K562 (cell line): ENCODE measurements around the gene SLC34A3. TPM values are rescaled to one million over a fixed set of nuclear protein-coding genes. Genes with fewer than 3 reads are reported as not detected.

Experiments used
- BRCA1 ChIP-seq, 2 experiments: fragments of 450-650 bp in 1 of 2; sonication (generic) in 1 of 2; formaldehyde crosslinking in 1 of 2; IDR thresholded peaks; 2 replicates each; pipeline versions ENCODE4 v1.5.0 to v1.6.1; 2017 to 2020; ENCODE audit warnings: mild to moderate bottlenecking in 1 of 2, missing genetic modification reagents in 1 of 2
- FOXP1 ChIP-seq: sonication (generic); formaldehyde crosslinking; IDR thresholded peaks from 2 replicates; pipeline ENCODE4 v1.8.0; 2022; ENCODE audit warnings: mild to moderate bottlenecking, missing genetic modification reagents
- JUN ChIP-seq, 2 experiments: sonication (generic) in 1 of 2; formaldehyde crosslinking in 1 of 2; IDR thresholded peaks; 2 replicates each; pipeline versions ENCODE4 v1.6.1 to v1.8.0; 2012 to 2022; ENCODE audit warnings: borderline replicate concordance in 2 of 2, mild to moderate bottlenecking in 2 of 2, improper control_type of control experiment in 1 of 2, low read depth in 1 of 2, low read length in 1 of 2, missing genetic modification reagents in 1 of 2
- MCM7 ChIP-seq, 2 experiments: fragments of 450-650 bp; IDR thresholded peaks; 2 replicates each; pipeline ENCODE4 v1.6.1; 2016 to 2018
- MTA2 ChIP-seq: fragments of 450-650 bp; IDR thresholded peaks from 2 replicates; pipeline ENCODE4 v1.6.1; 2016; ENCODE audit warnings: low read depth
- MYBL2 ChIP-seq, 2 experiments: fragments of 450-650 bp in 1 of 2; sonication (generic) in 1 of 2; formaldehyde crosslinking in 1 of 2; IDR thresholded peaks; 2 replicates each; pipeline versions ENCODE4 v1.6.1 to v1.8.1; 2017 to 2022; ENCODE audit warnings: borderline replicate concordance in 1 of 2, inconsistent platforms in 1 of 2, low read depth in 1 of 2, mild to moderate bottlenecking in 1 of 2, missing genetic modification reagents in 1 of 2, moderate library complexity in 1 of 2
- NCOR1 ChIP-seq: fragments of 450-650 bp; IDR thresholded peaks from 2 replicates; pipeline ENCODE4 v1.6.1; 2016; ENCODE audit warnings: mild to moderate bottlenecking, moderate library complexity
- NFIX ChIP-seq: fragments of 250-450 bp; sonication (Bioruptor Pico); IDR thresholded peaks from 2 replicates; pipeline ENCODE4 v1.4.0; 2020; ENCODE audit warnings: low read depth, mild to moderate bottlenecking, moderate library complexity
- NFXL1 ChIP-seq: fragments of 450-650 bp; formaldehyde crosslinking; IDR thresholded peaks from 2 replicates; pipeline ENCODE4 v1.4.0; 2021; ENCODE audit warnings: mild to moderate bottlenecking
- RBM39 ChIP-seq: fragments of 200-400 bp; formaldehyde crosslinking; optimal IDR thresholded peaks from 2 replicates; pipeline ENCODE3; 2018; ENCODE audit warnings: low read depth, low read length
- SMAD3 ChIP-seq: fragments of 450-650 bp; formaldehyde crosslinking; conservative IDR thresholded peaks from 2 replicates; pipeline ENCODE4 v1.4.0; 2020; ENCODE audit warnings: mild to moderate bottlenecking
- SOX6 ChIP-seq: fragments of 450-650 bp; IDR thresholded peaks from 2 replicates; pipeline ENCODE4 v1.6.1; 2014; ENCODE audit warnings: mild to moderate bottlenecking
- TAF9B ChIP-seq: fragments of 450-650 bp; IDR thresholded peaks from 2 replicates; pipeline ENCODE4 v1.6.1; 2018; ENCODE audit warnings: mild to moderate bottlenecking; ENCODE audit not compliant: partially characterized antibody
- ZFP1 ChIP-seq: fragments of 450-650 bp; formaldehyde crosslinking; IDR thresholded peaks from 2 replicates; pipeline ENCODE4 v1.4.0; 2020; ENCODE audit warnings: mild to moderate bottlenecking, mixed read lengths
- ZFP36 ChIP-seq: fragments of 150-350 bp; IDR thresholded peaks from 2 replicates; pipeline ENCODE4 v1.6.1; 2018; ENCODE audit warnings: low read length, low read depth; ENCODE audit not compliant: partially characterized antibody
- ZNF589 ChIP-seq: fragments of 200-800 bp; sonication (Bioruptor generic); IDR thresholded peaks from 2 replicates; pipeline ENCODE4 v1.6.1; 2016; ENCODE audit warnings: low read depth, missing genetic modification characterization, missing compliant biosample characterization
- polyA plus RNA-seq, 8 experiments: library from polyadenylated mRNA; depleted of rRNA in 4 of 8; stranded (reverse) in 5 of 8; unstranded in 3 of 8; fragments of >200 nt; fragmentation: Nextera tagmentation in 2 of 8; fragmentation: Illumina TruSeq in 1 of 8; extraction: Ambion mirVana in 2 of 8; extraction: Trizol in 1 of 8; gene quantifications; 2 replicates each; pipeline versions ENCODE4 v1.2.1 to v1.2.3, GENCODE V29; 2011 to 2014; ENCODE audit warnings: inconsistent platforms in 1 of 8, missing spikeins in 1 of 8
- total RNA-seq, 7 experiments: library from RNA; depleted of rRNA in 6 of 7; stranded (reverse); fragments of >200 nt in 6 of 7; fragmentation: Illumina TruSeq in 2 of 7; extraction: Trizol in 2 of 7; gene quantifications; 2 replicates each; pipeline versions ENCODE4 v1.2.1 to v1.2.3, GENCODE V29; 2011 to 2021; ENCODE audit warnings: low replicate concordance in 1 of 7
- TF ChIP-seq, protein P1 (sequence below): fragments of 450-650 bp; IDR thresholded peaks from 2 replicates; pipeline ENCODE4 v1.6.1; 2016; ENCODE audit warnings: missing biosample characterization, missing genetic modification characterization
- TF ChIP-seq, protein P2 (sequence below): fragments of 250-450 bp; sonication (Bioruptor Pico); IDR thresholded peaks from 2 replicates; pipeline ENCODE4 v1.5.0; 2022; ENCODE audit warnings: mild to moderate bottlenecking
- TF ChIP-seq, protein P3 (sequence below): fragments of 250-450 bp; sonication (Bioruptor Pico); IDR thresholded peaks from 2 replicates; pipeline ENCODE4 v1.8.0; 2021; ENCODE audit warnings: borderline replicate concordance, mild to moderate bottlenecking, moderate library complexity; ENCODE audit not compliant: poor library complexity, severe bottlenecking
- TF ChIP-seq, protein P4 (sequence below), 2 experiments: IDR thresholded peaks in 1 of 2; conservative IDR thresholded peaks in 1 of 2; 2 replicates each; pipeline ENCODE4 v1.6.1; 2016; ENCODE audit warnings: low read depth in 2 of 2, mild to moderate bottlenecking in 1 of 2, missing compliant biosample characterization in 1 of 2, missing genetic modification characterization in 1 of 2, moderate library complexity in 1 of 2

Gene SLC34A3
- total and polyA plus RNA-seq, 9 of the 15 experiments (the other 6 are each of a cell fraction or from before 2014, with no cell fraction given) = not detected

DNA sequence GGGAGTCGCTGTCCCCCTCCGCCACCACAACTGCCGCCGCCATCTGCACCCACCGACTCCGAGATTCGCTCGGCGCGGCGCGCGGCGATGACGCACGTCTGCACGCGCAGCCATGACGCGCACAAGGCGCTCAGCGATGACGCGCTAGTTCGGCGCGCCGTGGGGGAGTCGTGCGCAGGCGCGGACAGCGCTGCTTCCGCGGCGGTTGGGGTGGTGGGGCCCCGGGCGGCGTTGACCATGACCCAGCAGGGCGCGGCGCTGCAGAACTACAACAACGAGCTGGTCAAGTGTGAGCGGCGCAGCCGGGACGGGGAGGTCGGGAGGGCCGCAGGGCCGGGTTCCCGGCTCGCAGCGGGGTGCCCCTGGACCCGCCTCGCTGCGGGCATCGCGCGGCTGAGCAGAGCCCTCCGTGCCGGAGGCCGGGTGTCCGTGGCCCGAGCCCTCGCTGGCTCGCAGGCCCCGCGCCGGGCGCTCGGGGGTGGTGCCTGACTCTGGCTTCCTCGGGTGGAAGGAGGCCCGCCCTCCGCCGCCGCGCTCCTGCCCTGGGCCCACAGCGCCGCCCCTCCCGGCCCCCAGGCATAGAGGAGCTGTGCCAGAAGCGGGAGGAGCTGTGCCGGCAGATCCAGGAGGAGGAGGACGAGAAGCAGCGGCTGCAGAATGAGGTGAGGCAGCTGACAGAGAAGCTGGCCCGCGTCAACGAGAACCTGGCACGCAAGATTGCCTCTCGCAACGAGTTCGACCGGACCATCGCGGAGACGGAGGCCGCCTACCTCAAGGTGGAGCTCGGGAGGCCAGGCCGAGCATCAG lies 42.0 kb upstream of the SLC34A3 start, which contains the start of the genes ANAPC2 and SSNA1 (continued):
- TF ChIP-seq, protein P1, sequence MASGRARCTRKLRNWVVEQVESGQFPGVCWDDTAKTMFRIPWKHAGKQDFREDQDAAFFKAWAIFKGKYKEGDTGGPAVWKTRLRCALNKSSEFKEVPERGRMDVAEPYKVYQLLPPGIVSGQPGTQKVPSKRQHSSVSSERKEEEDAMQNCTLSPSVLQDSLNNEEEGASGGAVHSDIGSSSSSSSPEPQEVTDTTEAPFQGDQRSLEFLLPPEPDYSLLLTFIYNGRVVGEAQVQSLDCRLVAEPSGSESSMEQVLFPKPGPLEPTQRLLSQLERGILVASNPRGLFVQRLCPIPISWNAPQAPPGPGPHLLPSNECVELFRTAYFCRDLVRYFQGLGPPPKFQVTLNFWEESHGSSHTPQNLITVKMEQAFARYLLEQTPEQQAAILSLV (tag) = no peak
- no peak for TF ChIP-seq MYBL2 (IDR thresholded peaks at IDR 0.05; ENCODE audit: low read depth)
- TF ChIP-seq MYBL2 (CRISPR knock-in tag; IDR thresholded peaks at IDR 0.05; ENCODE audit: borderline replicate concordance) = no peak
- TF ChIP-seq ZFP36 = peak; percentile 2
- peak; percentile 59; the same call in 1 of the 2 replicates for TF ChIP-seq SOX6
- TF ChIP-seq ZFP1 (CRISPR knock-in tag) = no peak
- TF ChIP-seq, protein P2, sequence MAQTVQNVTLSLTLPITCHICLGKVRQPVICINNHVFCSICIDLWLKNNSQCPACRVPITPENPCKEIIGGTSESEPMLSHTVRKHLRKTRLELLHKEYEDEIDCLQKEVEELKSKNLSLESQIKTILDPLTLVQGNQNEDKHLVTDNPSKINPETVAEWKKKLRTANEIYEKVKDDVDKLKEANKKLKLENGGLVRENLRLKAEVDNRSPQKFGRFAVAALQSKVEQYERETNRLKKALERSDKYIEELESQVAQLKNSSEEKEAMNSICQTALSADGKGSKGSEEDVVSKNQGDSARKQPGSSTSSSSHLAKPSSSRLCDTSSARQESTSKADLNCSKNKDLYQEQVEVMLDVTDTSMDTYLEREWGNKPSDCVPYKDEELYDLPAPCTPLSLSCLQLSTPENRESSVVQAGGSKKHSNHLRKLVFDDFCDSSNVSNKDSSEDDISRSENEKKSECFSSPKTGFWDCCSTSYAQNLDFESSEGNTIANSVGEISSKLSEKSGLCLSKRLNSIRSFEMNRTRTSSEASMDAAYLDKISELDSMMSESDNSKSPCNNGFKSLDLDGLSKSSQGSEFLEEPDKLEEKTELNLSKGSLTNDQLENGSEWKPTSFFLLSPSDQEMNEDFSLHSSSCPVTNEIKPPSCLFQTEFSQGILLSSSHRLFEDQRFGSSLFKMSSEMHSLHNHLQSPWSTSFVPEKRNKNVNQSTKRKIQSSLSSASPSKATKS (CRISPR knock-in tag) = no peak
- TF ChIP-seq NCOR1 = no peak; the same call in 1 of the 2 replicates
- TF ChIP-seq, protein P3, sequence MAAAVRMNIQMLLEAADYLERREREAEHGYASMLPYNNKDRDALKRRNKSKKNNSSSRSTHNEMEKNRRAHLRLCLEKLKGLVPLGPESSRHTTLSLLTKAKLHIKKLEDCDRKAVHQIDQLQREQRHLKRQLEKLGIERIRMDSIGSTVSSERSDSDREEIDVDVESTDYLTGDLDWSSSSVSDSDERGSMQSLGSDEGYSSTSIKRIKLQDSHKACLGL (CRISPR knock-in tag) = peak; percentile 35
- no peak for TF ChIP-seq BRCA1 (IDR thresholded peaks at IDR 0.05)
- no peak for TF ChIP-seq BRCA1 (CRISPR knock-in tag; IDR thresholded peaks at IDR 0.05)
- TF ChIP-seq RBM39 = no peak
- TF ChIP-seq ZNF589 (CRISPR knock-in tag) = no peak
- peak; percentile 77; the same call in 1 of the 2 replicates for TF ChIP-seq FOXP1 (CRISPR knock-in tag)
- TF ChIP-seq JUN (IDR thresholded peaks at IDR 0.05; ENCODE audit: borderline replicate concordance, low read depth, low read length) = peak; percentile 69; the same call in 1 of the 2 replicates
- TF ChIP-seq JUN (CRISPR knock-in tag; IDR thresholded peaks at IDR 0.05; ENCODE audit: borderline replicate concordance) = no peak
- TF ChIP-seq, protein P4, sequence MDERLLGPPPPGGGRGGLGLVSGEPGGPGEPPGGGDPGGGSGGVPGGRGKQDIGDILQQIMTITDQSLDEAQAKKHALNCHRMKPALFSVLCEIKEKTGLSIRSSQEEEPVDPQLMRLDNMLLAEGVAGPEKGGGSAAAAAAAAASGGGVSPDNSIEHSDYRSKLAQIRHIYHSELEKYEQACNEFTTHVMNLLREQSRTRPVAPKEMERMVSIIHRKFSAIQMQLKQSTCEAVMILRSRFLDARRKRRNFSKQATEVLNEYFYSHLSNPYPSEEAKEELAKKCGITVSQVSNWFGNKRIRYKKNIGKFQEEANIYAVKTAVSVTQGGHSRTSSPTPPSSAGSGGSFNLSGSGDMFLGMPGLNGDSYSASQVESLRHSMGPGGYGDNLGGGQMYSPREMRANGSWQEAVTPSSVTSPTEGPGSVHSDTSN (CRISPR knock-in tag; IDR thresholded peaks at IDR 0.05; ENCODE audit: low read depth) = no peak
- TF ChIP-seq, protein P4 (tag; conservative IDR thresholded peaks at IDR 0.05; ENCODE audit: low read depth) = no peak
- TF ChIP-seq NFIX (CRISPR knock-in tag) = no peak
- no peak for TF ChIP-seq NFXL1 (CRISPR knock-in tag)
- TF ChIP-seq MTA2 = no peak
- TF ChIP-seq TAF9B = no peak
- TF ChIP-seq MCM7 (IDR thresholded peaks at IDR 0.05) = no peak
- TF ChIP-seq SMAD3 (CRISPR knock-in tag) = peak; percentile 62; the same call in 1 of the 2 replicates
